ENCODE results near the gene ELN.
A peak's percentile ranks its signal among the peaks of the same experiment; 100 is the strongest.

ELN gene

GRCh38 chr7:74048999-74049599, 21.1 kb downstream of the ELN start:
- no peaks in the 10 kb centered on the region for H3K27me3 ChIP-seq
- H3K4me3 ChIP-seq = no peak overlapping the region
- H3K27ac ChIP-seq = no peak overlapping the region
- H3K4me1 ChIP-seq = peaks cover 0 to 35% (median 24%) of the 10 kb centered on the region in 10 experiments; a peak in 18 of 20 replicates
- peaks cover 0 to 5% (median 0%) of the 10 kb centered on the region in 11 experiments; a peak in 1 of 22 replicates for H4K20me1 ChIP-seq
- no peaks in the 10 kb centered on the region for H3K9me3 ChIP-seq (replicated peaks in 1 of 11)
- H3K9ac ChIP-seq = no peak overlapping the region
- H3K4me2 ChIP-seq = no peak overlapping the region
- TF ChIP-seq Cebpa-rat (IDR thresholded peaks at IDR 0.05) = no peak
- no peaks in the 10 kb centered on the region for H3K36me3 ChIP-seq

GRCh38 chr7:74049997-74050798, 22.2 kb downstream of the ELN start:
- Histone ChIP-seq H3K9ac (no peak overlapping the region), H4K20me1 (peaks cover 0 to 5% (median 0%) of the 10 kb centered on the region in 11 experiments; a peak in 1 of 22 replicates), H3K4me3 (no peak overlapping the region), H3K36me3 (no peaks in the 10 kb centered on the region), H3K4me1 (peaks cover 0 to 24% (median 14%) of the 10 kb centered on the region in 10 experiments; a peak in 14 of 20 replicates), H3K27me3 (no peaks in the 10 kb centered on the region), H3K9me3 (replicated peaks in 1 of 11) (no peaks in the 10 kb centered on the region), H3K27ac (no peak overlapping the region), H3K4me2 (no peak overlapping the region)
- no peak for TF ChIP-seq Cebpa-rat (IDR thresholded peaks at IDR 0.05)

GRCh38 chr7:74051193-74051592, 23.2 kb downstream of the ELN start:
- Histone ChIP-seq H3K4me2 (peak overlapping the region in 2 of 11 experiments; percentile 31 to 37; a peak in 2 of 22 replicates), H3K4me1 (peaks cover 0 to 22% (median 12%) of the 10 kb centered on the region in 10 experiments; a peak in 14 of 20 replicates), H3K27me3 (no peaks in the 10 kb centered on the region), H3K36me3 (no peaks in the 10 kb centered on the region), H3K9me3 (replicated peaks in 1 of 11) (no peaks in the 10 kb centered on the region), H3K4me3 (no peak overlapping the region), H3K9ac (0 out of 22 replicates have a peak overlapping the region, but pooled peaks of 1 of the 11 experiments have one; percentile 22), H4K20me1 (peaks cover 0 to 5% (median 0%) of the 10 kb centered on the region in 11 experiments; a peak in 1 of 22 replicates), H3K27ac (no peak overlapping the region)
- TF ChIP-seq Cebpa-rat (IDR thresholded peaks at IDR 0.05) = no peak

- H3K4me2 ChIP-seq = peak overlapping the region in 7 of 11 experiments; percentile 16 to 50 (median 31); a peak in 11 of 22 replicates
- no peak overlapping the region for H3K27ac ChIP-seq
- H3K4me3 ChIP-seq = no peak overlapping the region
- peaks cover 0 to 5% (median 0%) of the 10 kb centered on the region in 11 experiments; a peak in 1 of 22 replicates for H4K20me1 ChIP-seq
- H3K27me3 ChIP-seq = no peaks in the 10 kb centered on the region
- no peaks in the 10 kb centered on the region for H3K36me3 ChIP-seq
- no peaks in the 10 kb centered on the region for H3K9me3 ChIP-seq (replicated peaks in 1 of 11)
- H3K9ac ChIP-seq = peak overlapping the region in 2 of 11 experiments; percentile 22 to 29; a peak in 1 of 22 replicates
- H3K4me1 ChIP-seq = peaks cover 0 to 22% (median 12%) of the 10 kb centered on the region in 10 experiments; a peak in 15 of 20 replicates
- no peak for TF ChIP-seq Cebpa-rat (IDR thresholded peaks at IDR 0.05)
Observed at GRCh38 chr7:74051629-74052410, 23.8 kb downstream of the ELN start.

- Histone ChIP-seq H3K9me3 (replicated peaks in 1 of 11) (no peaks in the 10 kb centered on the region), H3K36me3 (no peaks in the 10 kb centered on the region), H3K4me3 (no peak overlapping the region), H4K20me1 (peaks cover 0 to 10% (median 0%) of the 10 kb centered on the region in 11 experiments; a peak in 2 of 22 replicates), H3K4me1 (peaks cover 5 to 25% (median 14%) of the 10 kb centered on the region in 10 experiments), H3K9ac (no peak overlapping the region), H3K4me2 (peak overlapping the region in 1 of 11 experiments; percentile 16; a peak in 1 of 22 replicates), H3K27ac (no peak overlapping the region), H3K27me3 (no peaks in the 10 kb centered on the region)
- TF ChIP-seq Cebpa-rat (IDR thresholded peaks at IDR 0.05) = no peak
Observed at GRCh38 chr7:74052628-74053027, 24.7 kb downstream of the ELN start.

- Histone ChIP-seq H3K4me3 (no peak overlapping the region), H3K4me1 (peaks cover 11 to 27% (median 19%) of the 10 kb centered on the region in 10 experiments)
- TF ChIP-seq Cebpa-rat (IDR thresholded peaks at IDR 0.05) = no peak
Observed at GRCh38 chr7:74053589-74054186, 25.7 kb downstream of the ELN start.

GRCh38 chr7:74056096-74056915, 28.3 kb downstream of the ELN start:
- TF ChIP-seq Cebpa-rat (IDR thresholded peaks at IDR 0.05) = no peak
- Histone ChIP-seq H3K27me3 (no peaks in the 10 kb centered on the region), H3K27ac (no peak overlapping the region), H3K9me3 (replicated peaks in 1 of 11) (no peaks in the 10 kb centered on the region), H3K4me3 (no peak overlapping the region), H3K36me3 (no peaks in the 10 kb centered on the region), H3K4me2 (no peak overlapping the region), H3K9ac (no peak overlapping the region), H3K4me1 (peaks cover 11 to 30% (median 19%) of the 10 kb centered on the region in 10 experiments), H4K20me1 (peaks cover 0 to 29% (median 0%) of the 10 kb centered on the region in 11 experiments; a peak in 3 of 22 replicates)

More at GRCh38 chr7:74053589-74054186, 25.7 kb downstream of the ELN start:
- H3K4me2 ChIP-seq = no peak overlapping the region
- H4K20me1 ChIP-seq = peaks cover 0 to 12% (median 0%) of the 10 kb centered on the region in 11 experiments; a peak in 2 of 22 replicates
- no peaks in the 10 kb centered on the region for H3K36me3 ChIP-seq
- H3K9me3 ChIP-seq (replicated peaks in 1 of 11) = no peaks in the 10 kb centered on the region
- H3K9ac ChIP-seq = no peak overlapping the region
- no peaks in the 10 kb centered on the region for H3K27me3 ChIP-seq
- no peak overlapping the region for H3K27ac ChIP-seq
